HL-60 (cell line): Measurements from ENCODE around the gene GALK1.

Experiments
- DNase-seq, 2 experiments: peaks; one replicate each; pipeline ENCODE4 v3.0.0-alpha.2; 2010 to 2020; ENCODE audit warnings: low read depth in 1 of 2, low spot score in 1 of 2
- H3K27ac ChIP-seq: fragments of 250-450 bp; sonication (Bioruptor Pico); replicated peaks from 2 replicates; pipeline ENCODE4 v1.5.1; 2020; ENCODE audit warnings: mild to moderate bottlenecking, moderate library complexity
- H3K27me3 ChIP-seq: fragments of 250-450 bp; sonication (Bioruptor Pico); 2 replicates; pipeline ENCODE4 v1.5.1; 2021; ENCODE audit warnings: mild to moderate bottlenecking, moderate library complexity; ENCODE audit not compliant: insufficient read depth, poor library complexity, severe bottlenecking
- H3K4me3 ChIP-seq: replicated peaks from 2 replicates; pipeline ENCODE4 v1.5.1; 2011; ENCODE audit warnings: mild to moderate bottlenecking, control low read depth, low read length; ENCODE audit not compliant: insufficient read depth
- CTCF ChIP-seq: IDR thresholded peaks from one replicate; pipeline ENCODE4 v1.5.1; 2011; ENCODE audit warnings: low read length, control low read depth, inconsistent platforms; ENCODE audit not compliant: insufficient read depth
- GABPA ChIP-seq: IDR thresholded peaks from 2 replicates; pipeline ENCODE4 v1.6.1; 2012; ENCODE audit warnings: low read depth
- POLR2AphosphoS5 ChIP-seq: IDR thresholded peaks from 2 replicates; pipeline ENCODE4 v1.6.1; 2012; ENCODE audit warnings: low read depth
- REST ChIP-seq: IDR thresholded peaks from 2 replicates; pipeline ENCODE4 v1.6.1; 2012; ENCODE audit warnings: low read depth; ENCODE audit not compliant: insufficient replicate concordance
- SPI1 ChIP-seq: IDR thresholded peaks from 2 replicates; pipeline ENCODE4 v1.6.1; 2012; ENCODE audit warnings: low read depth, mild to moderate bottlenecking, borderline replicate concordance

Gene GALK1

GRCh38 chr17:75773121-75773807 lies 8.3 kb upstream of the GALK1 start:
- H3K27ac ChIP-seq = no peak overlapping the region
- no peak overlapping the region for H3K4me3 ChIP-seq
- no peak for DNase-seq
- no peak for TF ChIP-seq SPI1
- no peak for TF ChIP-seq CTCF
- no peak for TF ChIP-seq REST
- no peak for TF ChIP-seq POLR2AphosphoS5
- TF ChIP-seq GABPA = no peak
- H3K27me3 ChIP-seq = no peaks in the 10 kb centered on the region

GRCh38 chr17:75771334-75772281 lies 6.6 kb upstream of the GALK1 start:
- Histone ChIP-seq H3K27ac (no peak overlapping the region), H3K4me3 (no peak overlapping the region), H3K27me3 (no peaks in the 10 kb centered on the region)
- DNase-seq = no peak
- no peak for TF ChIP-seq CTCF
- no peak for TF ChIP-seq REST
- TF ChIP-seq POLR2AphosphoS5 = no peak
- TF ChIP-seq GABPA = no peak
- TF ChIP-seq SPI1 = no peak

GRCh38 chr17:75769536-75769935 lies 4.5 kb upstream of the GALK1 start:
- no peak for TF ChIP-seq GABPA
- no peak for TF ChIP-seq POLR2AphosphoS5
- TF ChIP-seq CTCF = no peak
- no peak for TF ChIP-seq REST
- TF ChIP-seq SPI1 = no peak
- H3K27me3 ChIP-seq = no peaks in the 10 kb centered on the region
- H3K4me3 ChIP-seq = no peak overlapping the region
- DNase-seq = no peak
- no peak overlapping the region for H3K27ac ChIP-seq
